ENCODE results near the gene SLC24A5.

The SLC24A5 gene

GRCh38 chr15:48120745-48121144, at the start of gene SLC24A5:
Gene SLC24A5 (plus strand): TSS chr15:48120990. CDS start chr15:48121045, 55 bp downstream.
- DNase-seq (ENCODE audit: low read depth in 2 of 2) = no peak

GRCh38 chr15:48072941-48073340, 47.8 kb upstream of the SLC24A5 start:
- DNase-seq (ENCODE audit: low read depth in 2 of 2) = no peak

- DNase-seq (ENCODE audit: low read depth in 2 of 2) = no peak
Measured at GRCh38 chr15:48073881-48074280, 46.9 kb upstream of the SLC24A5 start.

GRCh38 chr15:48076454-48076853, 44.3 kb upstream of the SLC24A5 start:
- no peak for DNase-seq (ENCODE audit: low read depth in 2 of 2)

- no peak for DNase-seq (ENCODE audit: low read depth in 2 of 2)
Measured at GRCh38 chr15:48077616-48078184, 43.1 kb upstream of the SLC24A5 start.

GRCh38 chr15:48084759-48085590, 35.8 kb upstream of the SLC24A5 start:
- no peak for DNase-seq (ENCODE audit: low read depth in 2 of 2)

- no peak for DNase-seq (ENCODE audit: low read depth in 2 of 2)
Measured at GRCh38 chr15:48085591-48085930, 35.2 kb upstream of the SLC24A5 start.

GRCh38 chr15:48086133-48086532, 34.7 kb upstream of the SLC24A5 start:
- no peak for DNase-seq (ENCODE audit: low read depth in 2 of 2)

DNA sequence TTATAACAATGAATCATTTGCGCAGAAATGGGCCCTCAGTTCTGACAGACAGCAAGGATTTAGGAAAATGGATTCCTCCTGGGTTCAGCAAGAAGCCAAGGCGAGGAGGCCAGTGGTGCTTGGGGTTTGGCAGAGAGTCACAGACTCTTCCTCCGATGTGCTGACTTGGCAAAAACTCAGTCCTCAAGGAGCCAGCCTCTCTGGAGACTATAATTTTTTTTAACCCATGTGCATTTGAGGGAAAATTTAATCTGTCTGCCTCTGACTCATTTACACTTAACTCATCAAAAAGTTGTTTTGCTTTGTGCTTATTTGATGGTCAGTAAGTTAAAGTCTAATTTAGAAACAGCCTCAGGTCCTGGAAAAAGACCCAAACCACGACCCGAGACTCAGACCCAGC, 34.2 kb upstream of the SLC24A5 start:
- no peak for DNase-seq (ENCODE audit: low read depth in 2 of 2)

- DNase-seq (ENCODE audit: low read depth in 2 of 2) = no peak
Measured at GRCh38 chr15:48087844-48088243, 32.9 kb upstream of the SLC24A5 start.

GRCh38 chr15:48089702-48090101, 31.1 kb upstream of the SLC24A5 start:
- no peak for DNase-seq (ENCODE audit: low read depth in 2 of 2)

DNA sequence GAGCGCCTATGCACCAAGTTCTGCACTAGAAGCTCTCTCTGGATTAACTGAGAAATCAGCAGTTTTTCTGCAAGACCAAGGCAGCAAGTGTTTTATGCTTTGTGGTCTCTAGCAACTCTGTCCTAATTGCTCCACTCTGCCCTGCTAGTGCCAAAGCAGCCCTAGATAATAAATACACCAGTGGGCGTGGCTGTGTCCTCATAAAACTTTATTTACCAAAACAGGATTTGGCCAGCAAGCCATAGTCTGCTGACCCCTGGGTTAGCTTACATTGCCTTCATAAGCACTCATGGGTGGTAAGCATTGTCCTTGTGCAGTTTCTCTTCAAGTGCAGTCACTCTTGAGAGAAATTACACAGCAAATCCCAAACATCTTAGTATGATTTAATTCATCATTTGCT, 30.7 kb upstream of the SLC24A5 start:
- no peak for DNase-seq (ENCODE audit: low read depth in 2 of 2)

- DNase-seq (ENCODE audit: low read depth in 2 of 2) = no peak
Measured at GRCh38 chr15:48090666-48091065, 30.1 kb upstream of the SLC24A5 start.

- DNase-seq (ENCODE audit: low read depth in 2 of 2) = no peak
Measured at GRCh38 chr15:48091522-48091921, 29.3 kb upstream of the SLC24A5 start.

DNA sequence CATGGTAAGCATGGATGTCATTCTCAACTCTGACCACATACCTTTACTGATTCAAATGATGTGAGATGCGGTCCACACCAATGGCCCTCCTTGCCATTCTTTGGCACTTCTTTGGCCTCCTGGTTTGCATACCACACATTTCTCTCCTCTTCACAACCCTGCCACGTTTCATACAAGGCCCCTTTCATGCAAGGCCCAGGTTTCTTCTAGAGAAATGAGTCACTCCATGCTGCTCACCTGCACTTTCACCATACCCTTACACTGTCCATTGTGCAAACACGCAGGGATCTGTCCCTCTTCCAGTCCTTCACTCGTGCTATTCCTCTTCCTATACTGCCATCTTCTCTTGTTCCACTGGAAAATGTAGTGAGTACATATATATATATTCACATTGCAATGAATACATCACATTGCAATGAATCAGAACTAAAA, 24.4 kb upstream of the SLC24A5 start:
- no peak for DNase-seq (ENCODE audit: low read depth in 2 of 2)

DNA sequence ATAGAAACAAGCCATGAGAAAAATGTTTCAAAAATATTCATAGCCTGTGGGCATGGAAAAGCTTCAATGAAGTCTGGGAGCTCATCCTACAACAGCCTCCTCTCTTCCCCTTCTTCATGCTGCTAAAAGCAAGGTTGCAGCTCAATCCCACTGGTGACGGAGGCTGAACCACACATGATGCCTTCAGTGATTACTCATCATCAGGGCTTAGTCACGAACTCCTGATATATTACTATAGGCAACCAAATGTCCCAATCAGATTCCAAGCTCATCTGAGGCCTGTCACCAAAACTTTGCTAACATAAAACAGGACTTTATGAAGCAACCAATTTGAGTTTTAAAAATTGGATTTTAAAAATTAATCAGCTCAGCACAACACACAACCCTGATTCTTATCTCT, 24.0 kb upstream of the SLC24A5 start:
- DNase-seq (ENCODE audit: low read depth in 2 of 2) = no peak

DNA sequence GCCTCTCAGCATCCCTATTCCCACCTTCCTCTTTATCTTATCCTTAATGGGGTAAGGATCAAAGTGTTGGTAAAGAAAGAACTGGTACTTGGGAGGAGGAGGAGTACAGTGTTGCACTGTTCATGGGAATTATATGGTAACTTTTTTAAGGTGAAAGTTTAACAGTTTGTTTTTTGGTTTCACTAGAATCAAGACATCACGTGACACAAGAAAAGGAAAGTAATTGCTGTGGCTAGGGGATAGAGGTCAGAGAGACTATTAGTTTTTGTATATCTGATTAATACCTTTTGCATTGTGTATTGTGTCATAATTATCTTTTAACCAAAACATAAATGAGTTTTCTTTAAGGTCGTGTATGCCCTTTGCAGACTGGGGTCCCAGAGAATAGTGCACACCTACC, 23.5 kb upstream of the SLC24A5 start:
- no peak for DNase-seq (ENCODE audit: low read depth in 2 of 2)

DNA sequence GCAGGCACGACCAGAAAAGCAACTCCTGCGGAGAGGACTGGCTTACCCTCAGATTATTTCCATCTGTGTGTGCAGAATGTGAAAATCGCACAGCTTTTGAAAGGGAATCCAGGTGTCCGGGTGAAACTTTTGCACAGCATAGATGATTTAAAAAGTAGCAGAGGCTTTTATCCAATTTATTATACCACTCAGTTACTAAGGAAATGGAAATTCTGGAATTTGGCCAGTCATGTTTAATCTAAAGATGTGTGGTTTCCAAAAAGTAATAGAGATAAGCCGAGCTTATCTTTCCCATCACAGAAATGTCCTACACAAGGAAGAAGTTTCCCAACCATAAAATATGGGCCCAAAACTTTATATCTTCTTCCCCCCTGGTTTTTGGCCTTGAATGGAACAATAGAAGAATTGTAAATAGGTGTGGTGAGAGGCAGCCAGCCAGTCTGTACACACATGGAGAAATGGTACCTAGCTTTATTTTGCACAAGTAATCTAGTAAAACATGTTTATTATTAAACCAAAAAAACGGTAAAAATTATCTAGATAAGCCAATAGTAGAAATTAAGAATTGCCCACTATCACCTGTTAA, 19.3 kb upstream of the SLC24A5 start:
- DNase-seq (ENCODE audit: low read depth in 2 of 2) = no peak

GRCh38 chr15:48102167-48102566, 18.6 kb upstream of the SLC24A5 start:
- DNase-seq (ENCODE audit: low read depth in 2 of 2) = no peak

- no peak for DNase-seq (ENCODE audit: low read depth in 2 of 2)
Measured at GRCh38 chr15:48103647-48104046, 17.1 kb upstream of the SLC24A5 start.

DNA sequence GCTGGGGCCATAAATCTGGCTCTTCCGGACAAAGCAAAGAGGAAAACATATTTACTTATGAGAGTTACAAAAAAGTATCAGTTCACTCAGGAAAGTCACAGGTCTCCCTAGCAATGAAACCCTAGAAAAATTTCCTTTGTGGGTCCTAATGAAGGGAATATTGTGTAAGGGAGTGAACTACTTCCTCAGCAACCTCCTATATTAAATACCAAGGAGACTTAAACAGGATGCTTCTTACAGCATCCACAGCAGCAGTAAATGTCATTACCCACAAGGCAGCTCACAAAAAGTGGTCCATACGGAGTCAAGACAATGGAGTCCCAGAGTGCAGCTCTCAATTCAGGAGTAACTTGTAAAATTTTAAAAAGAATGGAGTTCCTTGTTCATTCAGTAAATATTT, 14.9 kb upstream of the SLC24A5 start:
- no peak for DNase-seq (ENCODE audit: low read depth in 2 of 2)

- no peak for DNase-seq (ENCODE audit: low read depth in 2 of 2)
Measured at GRCh38 chr15:48109212-48109611, 11.6 kb upstream of the SLC24A5 start.

GRCh38 chr15:48109856-48110531, 10.8 kb upstream of the SLC24A5 start:
- DNase-seq (ENCODE audit: low read depth in 2 of 2) = no peak

Measured in stimulated activated CD4-positive, alpha-beta T cell treated with anti-CD3 and anti-CD28 coated beads, Interleukin-15, amount 100 ng/mL, for 48 hours (primary cell).